Panc1 (cell line): ENCODE results near the gene PDCD1.

Experiments
- POLR2AphosphoS5 ChIP-seq: IDR thresholded peaks from 2 replicates; pipeline ENCODE4 v1.6.1; 2012; ENCODE audit warnings: mild to moderate bottlenecking, low read depth, low read length, moderate library complexity
- REST ChIP-seq, 2 experiments: IDR thresholded peaks; 2 replicates each; pipeline ENCODE4 v1.6.1; 2011 to 2012; ENCODE audit warnings: low read depth in 2 of 2, control low read depth in 1 of 2, low read length in 1 of 2, mild to moderate bottlenecking in 1 of 2, moderate library complexity in 1 of 2; ENCODE audit not compliant: insufficient read depth in 1 of 2
- SIN3A ChIP-seq: IDR thresholded peaks from 2 replicates; pipeline ENCODE4 v1.6.1; 2012; ENCODE audit warnings: low read depth, mild to moderate bottlenecking, low read length, moderate library complexity, borderline replicate concordance; ENCODE audit not compliant: insufficient read depth
- TCF7L2 ChIP-seq: IDR thresholded peaks from 2 replicates; pipeline ENCODE4 v1.6.1; 2011; ENCODE audit warnings: mild to moderate bottlenecking, low read depth, low read length, inconsistent platforms
- TF ChIP-seq, protein P1 (sequence below): fragments of 450-650 bp; IDR thresholded peaks from 2 replicates; pipeline ENCODE4 v1.5.1; 2017; ENCODE audit warnings: mild to moderate bottlenecking

DNA sequence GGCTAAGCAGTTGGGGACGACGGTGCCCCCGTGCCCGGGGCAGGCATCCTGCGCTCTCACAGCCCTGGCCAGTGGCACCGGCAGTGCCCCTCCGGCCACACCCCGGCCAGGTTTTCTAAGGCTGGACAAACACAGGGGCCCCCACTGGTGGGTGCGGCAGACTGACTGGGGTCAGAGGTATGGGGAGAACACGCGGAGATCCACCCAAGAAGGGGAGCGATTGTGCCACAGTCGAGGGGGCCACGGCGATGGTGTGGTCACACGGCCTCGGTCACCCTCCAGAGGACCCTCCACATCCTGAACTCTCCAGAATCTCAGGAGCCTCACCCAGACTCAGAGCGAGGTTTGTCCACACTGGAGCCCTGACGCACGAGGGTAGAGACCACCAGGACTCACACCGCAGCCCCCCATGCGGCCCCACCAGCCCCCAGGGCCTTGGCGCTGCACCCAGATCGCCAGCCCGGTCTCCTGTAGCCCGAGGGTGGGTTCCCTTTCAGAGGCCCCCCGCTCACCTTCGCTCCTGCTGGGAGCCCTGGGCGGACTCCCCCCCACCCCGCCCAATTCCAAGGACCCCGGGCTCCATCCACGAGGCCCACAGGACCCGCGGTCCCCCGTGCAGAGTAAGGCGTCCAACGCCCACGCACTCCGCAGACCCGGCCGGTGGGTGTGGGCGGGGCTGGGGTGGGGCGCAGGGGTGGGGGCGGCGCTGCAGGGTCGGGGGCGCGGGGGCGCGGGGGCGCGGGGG, 15.2 kb downstream of the PDCD1 start:
- TF ChIP-seq, protein P1, sequence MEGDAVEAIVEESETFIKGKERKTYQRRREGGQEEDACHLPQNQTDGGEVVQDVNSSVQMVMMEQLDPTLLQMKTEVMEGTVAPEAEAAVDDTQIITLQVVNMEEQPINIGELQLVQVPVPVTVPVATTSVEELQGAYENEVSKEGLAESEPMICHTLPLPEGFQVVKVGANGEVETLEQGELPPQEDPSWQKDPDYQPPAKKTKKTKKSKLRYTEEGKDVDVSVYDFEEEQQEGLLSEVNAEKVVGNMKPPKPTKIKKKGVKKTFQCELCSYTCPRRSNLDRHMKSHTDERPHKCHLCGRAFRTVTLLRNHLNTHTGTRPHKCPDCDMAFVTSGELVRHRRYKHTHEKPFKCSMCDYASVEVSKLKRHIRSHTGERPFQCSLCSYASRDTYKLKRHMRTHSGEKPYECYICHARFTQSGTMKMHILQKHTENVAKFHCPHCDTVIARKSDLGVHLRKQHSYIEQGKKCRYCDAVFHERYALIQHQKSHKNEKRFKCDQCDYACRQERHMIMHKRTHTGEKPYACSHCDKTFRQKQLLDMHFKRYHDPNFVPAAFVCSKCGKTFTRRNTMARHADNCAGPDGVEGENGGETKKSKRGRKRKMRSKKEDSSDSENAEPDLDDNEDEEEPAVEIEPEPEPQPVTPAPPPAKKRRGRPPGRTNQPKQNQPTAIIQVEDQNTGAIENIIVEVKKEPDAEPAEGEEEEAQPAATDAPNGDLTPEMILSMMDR = no peak
- no peak for TF ChIP-seq REST (IDR thresholded peaks at IDR 0.05; ENCODE audit: insufficient read depth in 1 of 2, low read depth in 2 of 2, low read length in 1 of 2)
- no peak for TF ChIP-seq POLR2AphosphoS5
- TF ChIP-seq SIN3A = no peak
- no peak for TF ChIP-seq TCF7L2
